IPS-18a (cell line): ENCODE measurements around the gene SLC4A1.
A peak's percentile ranks its signal among the peaks of the same experiment; 100 is the strongest.

Experiments used
- H3K27ac ChIP-seq: one replicate; pipeline ENCODE4 v1.5.1; 2013; ENCODE audit warnings: low read length
- H3K27me3 ChIP-seq: one replicate; pipeline ENCODE4 v1.6.1; 2013; ENCODE audit warnings: mild to moderate bottlenecking, low read length; ENCODE audit not compliant: control insufficient read depth, insufficient read depth
- H3K36me3 ChIP-seq: one replicate; pipeline ENCODE4 v1.6.1; 2013; ENCODE audit warnings: low read depth, low read length; ENCODE audit not compliant: control insufficient read depth
- H3K4me1 ChIP-seq: one replicate; pipeline ENCODE4 v1.6.1; 2013; ENCODE audit warnings: low read depth, low read length; ENCODE audit not compliant: control insufficient read depth
- H3K4me3 ChIP-seq: one replicate; pipeline ENCODE4 v1.5.1; 2013; ENCODE audit warnings: low read length
- H3K9ac ChIP-seq: one replicate; pipeline ENCODE4 v1.6.1; 2013; ENCODE audit warnings: mild to moderate bottlenecking, low read length, moderate library complexity
- H3K9me3 ChIP-seq: one replicate; pipeline ENCODE4 v1.6.1; 2013; ENCODE audit warnings: low read depth, low read length; ENCODE audit not compliant: control insufficient read depth

The SLC4A1 gene

GRCh38 chr17:44267818-44268490, at the start of gene SLC4A1:
Gene SLC4A1, minus strand, starts transcription at chr17:44268135. Its CDS starts 5,269 bp downstream, at chr17:44262866.
- Histone ChIP-seq H3K4me1 (no peaks in the 10 kb centered on the region), H3K4me3 (no peak within 1 kb of the TSS), H3K9me3 (no peaks in the 10 kb centered on the region), H3K36me3 (no peaks in the 10 kb centered on the region), H3K27me3 (no peaks in the 10 kb centered on the region), H3K27ac (no peak within 1 kb of the TSS), H3K9ac (no peak within 1 kb of the TSS)

- Histone ChIP-seq H3K4me1 (peaks cover 6% of the 10 kb centered on the region), H3K9me3 (no peaks in the 10 kb centered on the region), H3K4me3 (no peak overlapping the region), H3K27ac (no peak overlapping the region), H3K36me3 (peaks cover 31% of the 10 kb centered on the region), H3K9ac (no peak overlapping the region), H3K27me3 (peaks cover 39% of the 10 kb centered on the region)
Measured at GRCh38 chr17:44317545-44317944, 49.6 kb upstream of the SLC4A1 start.

GRCh38 chr17:44315760-44316731, 48.1 kb upstream of the SLC4A1 start:
- peaks cover 39% of the 10 kb centered on the region for H3K27me3 ChIP-seq
- peaks cover 17% of the 10 kb centered on the region for H3K36me3 ChIP-seq
- H3K4me1 ChIP-seq, result peaks cover 9% of the 10 kb centered on the region
- H3K4me3 ChIP-seq, result peak overlapping the region; percentile 43
- no peaks in the 10 kb centered on the region for H3K9me3 ChIP-seq
- H3K9ac ChIP-seq, result no peak overlapping the region
- no peak overlapping the region for H3K27ac ChIP-seq

- no peak overlapping the region for H3K9ac ChIP-seq
- no peak overlapping the region for H3K27ac ChIP-seq
- H3K9me3 ChIP-seq, result no peaks in the 10 kb centered on the region
- H3K27me3 ChIP-seq, result peaks cover 39% of the 10 kb centered on the region
- peak overlapping the region; percentile 53 for H3K4me3 ChIP-seq
- H3K36me3 ChIP-seq, result peaks cover 10% of the 10 kb centered on the region
- peaks cover 14% of the 10 kb centered on the region for H3K4me1 ChIP-seq
Measured at GRCh38 chr17:44314869-44315661, 47.1 kb upstream of the SLC4A1 start.

- Histone ChIP-seq H3K36me3 (peaks cover 4% of the 10 kb centered on the region), H3K9ac (no peak overlapping the region), H3K9me3 (no peaks in the 10 kb centered on the region), H3K27me3 (peaks cover 39% of the 10 kb centered on the region), H3K4me1 (peaks cover 14% of the 10 kb centered on the region), H3K4me3 (peak overlapping the region; percentile 53), H3K27ac (no peak overlapping the region)
Measured at GRCh38 chr17:44314524-44314868, 46.6 kb upstream of the SLC4A1 start.

- Histone ChIP-seq H3K36me3 (no peaks in the 10 kb centered on the region), H3K4me3 (no peak overlapping the region), H3K9me3 (no peaks in the 10 kb centered on the region), H3K27ac (no peak overlapping the region), H3K9ac (no peak overlapping the region), H3K4me1 (peaks cover 17% of the 10 kb centered on the region), H3K27me3 (peaks cover 39% of the 10 kb centered on the region)
Measured at GRCh38 chr17:44314031-44314430, 46.1 kb upstream of the SLC4A1 start.

GRCh38 chr17:44312396-44313104, 44.6 kb upstream of the SLC4A1 start:
- no peak overlapping the region for H3K27ac ChIP-seq
- H3K27me3 ChIP-seq, result peaks cover 39% of the 10 kb centered on the region
- peaks cover 20% of the 10 kb centered on the region for H3K4me1 ChIP-seq
- no peak overlapping the region for H3K9ac ChIP-seq
- no peaks in the 10 kb centered on the region for H3K36me3 ChIP-seq
- H3K4me3 ChIP-seq, result no peak overlapping the region
- H3K9me3 ChIP-seq, result no peaks in the 10 kb centered on the region

GRCh38 chr17:44311562-44312181, 43.7 kb upstream of the SLC4A1 start:
- Histone ChIP-seq H3K36me3 (no peaks in the 10 kb centered on the region), H3K9me3 (no peaks in the 10 kb centered on the region), H3K4me3 (no peak overlapping the region), H3K27me3 (peaks cover 40% of the 10 kb centered on the region), H3K27ac (no peak overlapping the region), H3K9ac (no peak overlapping the region), H3K4me1 (peaks cover 28% of the 10 kb centered on the region)

- H3K27ac ChIP-seq, result no peak overlapping the region
- H3K36me3 ChIP-seq, result no peaks in the 10 kb centered on the region
- H3K27me3 ChIP-seq, result peaks cover 33% of the 10 kb centered on the region
- H3K4me3 ChIP-seq, result no peak overlapping the region
- peaks cover 25% of the 10 kb centered on the region for H3K4me1 ChIP-seq
- H3K9ac ChIP-seq, result no peak overlapping the region
- H3K9me3 ChIP-seq, result no peaks in the 10 kb centered on the region
Measured at GRCh38 chr17:44310609-44311376, 42.9 kb upstream of the SLC4A1 start.

- no peak overlapping the region for H3K4me3 ChIP-seq
- H3K36me3 ChIP-seq, result no peaks in the 10 kb centered on the region
- H3K9me3 ChIP-seq, result no peaks in the 10 kb centered on the region
- peaks cover 29% of the 10 kb centered on the region for H3K27me3 ChIP-seq
- no peak overlapping the region for H3K27ac ChIP-seq
- no peak overlapping the region for H3K9ac ChIP-seq
- peaks cover 22% of the 10 kb centered on the region for H3K4me1 ChIP-seq
Measured at GRCh38 chr17:44310188-44310587, 42.3 kb upstream of the SLC4A1 start.
